SK-N-SH (cell line): ENCODE data around the gene CNRIP1. TPM values are rescaled to one million over a fixed set of nuclear protein-coding genes. Genes with fewer than 3 reads are reported as not detected.
A peak's percentile ranks its signal among the peaks of the same experiment; 100 is the strongest.

Experiments used
- CTCF ChIA-PET: fragments of 300-600, 350-600 bp; formaldehyde crosslinking; extraction: SDS; loops from one replicate; lab custom pipeline; 2021; lab: Yijun Ruan, JAX
- POLR2A ChIA-PET: fragments of 350-600 bp; sonication (Branson Sonifier 250); formaldehyde crosslinking; extraction: SDS; loops from one replicate; lab custom pipeline; 2020; ENCODE audit warnings: antibody characterized with exemption, inconsistent platforms; lab: Yijun Ruan, JAX
- DNase-seq: peaks from one replicate; pipeline ENCODE4 v3.0.0; 2012
- H2AFZ ChIP-seq: fragments of 200-600 bp; sonication (generic); 2 replicates; pipeline ENCODE4 v1.8.1; 2016; ENCODE audit warnings: antibody characterized with exemption, mild to moderate bottlenecking, low read depth
- H3F3A ChIP-seq: fragments of 200-600 bp; sonication (generic); replicated peaks from 2 replicates; pipeline ENCODE3; 2016; ENCODE audit warnings: antibody characterized with exemption, mild to moderate bottlenecking; ENCODE audit not compliant: insufficient read depth
- H3K27ac ChIP-seq, 2 experiments: fragments of 200-500 bp in 1 of 2; fragments of 200-600 bp in 1 of 2; sonication (Bioruptor generic) in 1 of 2; sonication (generic), shearing (Covaris generic) in 1 of 2; 2 replicates each; pipeline versions ENCODE4 v1.5.1 to v1.6.1; 2014 to 2016; ENCODE audit warnings: low read depth in 2 of 2, inconsistent platforms in 1 of 2, low read length in 1 of 2, mild to moderate bottlenecking in 1 of 2, mixed read lengths in 1 of 2
- H3K27me3 ChIP-seq: fragments of 200-600 bp; sonication (generic), shearing (Covaris generic); 2 replicates; pipeline ENCODE4 v1.6.1; 2016; ENCODE audit warnings: mixed run types; ENCODE audit not compliant: insufficient read depth
- H3K36me3 ChIP-seq, 2 experiments: fragments of 200-500 bp in 1 of 2; fragments of 200-600 bp in 1 of 2; sonication (Bioruptor generic) in 1 of 2; sonication (generic) in 1 of 2; replicated peaks in 1 of 2; 2 replicates each; pipeline versions ENCODE3 to v1.5.1; 2014 to 2016; ENCODE audit warnings: low read length in 1 of 2, mild to moderate bottlenecking in 1 of 2; ENCODE audit not compliant: insufficient read depth in 2 of 2, control insufficient read depth in 1 of 2
- H3K4me1 ChIP-seq, 2 experiments: fragments of 200-500 bp in 1 of 2; fragments of 200-600 bp in 1 of 2; sonication (Bioruptor generic) in 1 of 2; sonication (generic), shearing (Covaris generic) in 1 of 2; 2 replicates each; pipeline versions ENCODE4 v1.5.1 to v1.6.1; 2014 to 2016; ENCODE audit warnings: low read depth in 1 of 2, low read length in 1 of 2, mixed run types in 1 of 2; ENCODE audit not compliant: insufficient read depth in 2 of 2, control insufficient read depth in 1 of 2
- H3K4me2 ChIP-seq: fragments of 200-600 bp; sonication (generic), shearing (Covaris generic); 2 replicates; pipeline ENCODE4 v1.6.1; 2017; ENCODE audit warnings: mixed run types
- H3K4me3 ChIP-seq, 2 experiments: fragments of 200-500 bp in 1 of 2; fragments of 200-600 bp in 1 of 2; sonication (Bioruptor generic) in 1 of 2; sonication (generic), shearing (Covaris generic) in 1 of 2; 2 replicates each; pipeline versions ENCODE4 v1.5.1 to v1.8.1; 2014 to 2016; ENCODE audit warnings: low read depth in 2 of 2, inconsistent platforms in 1 of 2, low read length in 1 of 2, mild to moderate bottlenecking in 1 of 2, mixed read lengths in 1 of 2, moderate library complexity in 1 of 2
- H3K79me2 ChIP-seq: fragments of 200-600 bp; sonication (generic); 2 replicates; pipeline ENCODE4 v1.8.1; 2017; ENCODE audit warnings: mild to moderate bottlenecking; ENCODE audit not compliant: insufficient read depth
- H3K9ac ChIP-seq: fragments of 200-600 bp; sonication (generic); 2 replicates; pipeline ENCODE4 v1.6.1; 2017; ENCODE audit warnings: mixed run types
- H3K9me2 ChIP-seq: fragments of 200-600 bp; sonication (generic); 2 replicates; pipeline ENCODE4 v1.6.1; 2017; ENCODE audit warnings: mixed run types
- H3K9me3 ChIP-seq: fragments of 200-600 bp; sonication (generic); 2 replicates; pipeline ENCODE4 v1.6.1; 2017; ENCODE audit warnings: mixed run types, mild to moderate bottlenecking, moderate library complexity
- H4K20me1 ChIP-seq: fragments of 200-600 bp; sonication (generic); 2 replicates; pipeline ENCODE4 v1.6.1; 2017; ENCODE audit warnings: mild to moderate bottlenecking, mixed run types; ENCODE audit not compliant: insufficient read depth
- ELF1 ChIP-seq: IDR thresholded peaks from 2 replicates; pipeline ENCODE4 v1.4.0; 2012
- EP300 ChIP-seq, 2 experiments: IDR thresholded peaks; 2 replicates each; pipeline versions ENCODE4 v1.4.0 to v1.6.1; 2012; ENCODE audit warnings: borderline replicate concordance in 1 of 2, low read depth in 1 of 2, low read length in 1 of 2
- FOXJ3 ChIP-seq: sonication (generic); formaldehyde crosslinking; IDR thresholded peaks from 2 replicates; pipeline ENCODE4 v1.5.1; 2020; ENCODE audit warnings: mild to moderate bottlenecking, missing genetic modification reagents
- GABPA ChIP-seq: IDR thresholded peaks from 2 replicates; pipeline ENCODE4 v1.4.0; 2012; ENCODE audit warnings: low read depth, mild to moderate bottlenecking
- MAX ChIP-seq: IDR thresholded peaks from 2 replicates; pipeline ENCODE4 v1.4.0; 2012; ENCODE audit warnings: low read depth
- PBX3 ChIP-seq: IDR thresholded peaks from 2 replicates; pipeline ENCODE4; 2012
- POLR2AphosphoS5 ChIP-seq: IDR thresholded peaks from 2 replicates; pipeline ENCODE4 v1.6.1; 2012; ENCODE audit warnings: low read depth, low read length
- RCOR1 ChIP-seq: fragments of 150-350 bp; IDR thresholded peaks from 2 replicates; pipeline ENCODE4 v1.6.1; 2017; ENCODE audit warnings: antibody characterized with exemption, low read length
- REST ChIP-seq: IDR thresholded peaks from 2 replicates; pipeline ENCODE4 v1.6.1; 2012; ENCODE audit warnings: mild to moderate bottlenecking, low read depth, low read length, moderate library complexity
- SMC3 ChIP-seq: IDR thresholded peaks from 2 replicates; pipeline ENCODE4 v1.6.1; 2012; ENCODE audit warnings: low read depth, low read length, improper control_type of control experiment
- TEAD4 ChIP-seq: IDR thresholded peaks from 2 replicates; pipeline ENCODE4 v1.4.0; 2012; ENCODE audit warnings: mild to moderate bottlenecking, borderline replicate concordance; ENCODE audit not compliant: insufficient read depth
- USF1 ChIP-seq: IDR thresholded peaks from 2 replicates; pipeline ENCODE4 v1.4.0; 2012; ENCODE audit warnings: low read depth, borderline replicate concordance
- USF2 ChIP-seq: fragments of 150-350 bp; IDR thresholded peaks from 2 replicates; pipeline ENCODE4 v1.6.1; 2017; ENCODE audit warnings: antibody characterized with exemption, low read length, low read depth, borderline replicate concordance
- WGBS: methylation state at CpG from one replicate; pipeline ENCODE4 v1.1.6; 2017; ENCODE audit warnings: low lambda C conversion rate; 5-methylcytosine and 5-hydroxymethylcytosine counted together
- polyA plus RNA-seq, 3 experiments: library from polyadenylated mRNA; depleted of rRNA; stranded (reverse); fragments of >200 nt; gene quantifications; 2 replicates each; pipeline ENCODE4 v1.2.3, GENCODE V29; 2012

The CNRIP1 gene
- polyA plus RNA-seq (2012; rRNA removed) = 55.5 and 63.0 TPM in 2 replicates
- polyA plus RNA-seq (2012; cell fraction: cytosol; rRNA removed) = 63.9 and 65.4 TPM in 2 replicates
- polyA plus RNA-seq (2012; cell fraction: nucleus; rRNA removed) = 23.3 and 32.4 TPM in 2 replicates

- no peaks in the 10 kb centered on the region for H4K20me1 ChIP-seq
- TF ChIP-seq ELF1 (peak; percentile 15; the same call in 1 of the 2 replicates), RCOR1 (0 out of 2 replicates have a peak, but pooled peaks have one; percentile 6), USF2 (no peak), SMC3 (no peak), POLR2AphosphoS5 (peak; percentile 73), REST (peak; percentile 73), EP300 (IDR thresholded peaks at IDR 0.05; ENCODE audit: borderline replicate concordance in 1 of 2, low read depth in 1 of 2, low read length in 1 of 2) (peak in 1 of 2 experiments; percentile 57; a peak in 1 of 4 replicates), USF1 (peak; percentile 50; the same call in 1 of the 2 replicates), FOXJ3 (0 out of 2 replicates have a peak, but pooled peaks have one; percentile 64), PBX3 (no peak), MAX (peak; percentile 91), TEAD4 (0 out of 2 replicates have a peak, but pooled peaks have one; percentile 22), GABPA (peak; percentile 64)
- TF ChIP-seq, all 33 proteins: peak for 10
- ChIA-PET POLR2A (interaction anchor here (0.8 to 1.8 kb wide), 10 partner anchors 9 to 257 kb away, joined by 3 to 8 read pairs (median 4); partner anchors contain the start of genes C1D, PNO1 and PPP3R1), CTCF (interaction anchor here (0.6 to 2.4 kb wide), 10 partner anchors 9 to 213 kb away, joined by 3 to 13 read pairs (median 4); no protein-coding TSS in a partner anchor)
- H3K9me2 ChIP-seq = no peaks in the 10 kb centered on the region
- H3K4me2 ChIP-seq = peak within 1 kb of the TSS; percentile 88
- H3K9me3 ChIP-seq = no peaks in the 10 kb centered on the region; the same call in 1 of the 2 replicates
- peaks cover 21 to 26% of the 10 kb centered on the region in 2 experiments for H3K36me3 ChIP-seq
- peaks cover 54% of the 10 kb centered on the region for H3K79me2 ChIP-seq
- 0% methylated on average over 23 of the region's 64 CpGs for WGBS
- H3K9ac ChIP-seq = peak within 1 kb of the TSS; percentile 97
- H3K27ac ChIP-seq = peak within 1 kb of the TSS; percentile 89 to 97
- no peaks in the 10 kb centered on the region for H3K27me3 ChIP-seq
- peak; percentile 87 for DNase-seq
- peaks cover 7 to 11% of the 10 kb centered on the region in 2 experiments; a peak in 3 of 4 replicates for H3K4me1 ChIP-seq
- peak within 1 kb of the TSS; percentile 90 for H2AFZ ChIP-seq
- peak within 1 kb of the TSS; percentile 91 to 94 for H3K4me3 ChIP-seq
- peaks cover 5% of the 10 kb centered on the region for H3F3A ChIP-seq
These were observed at the start of gene CNRIP1 for GRCh38 chr2:68319398-68320117. Gene CNRIP1 (minus strand): TSS chr2:68319949. CDS start chr2:68319400, 549 bp downstream.
